GM12864 (cell line): ENCODE measurements around the gene OR4B1.

ENCODE experiments used
- DNase-seq: peaks from one replicate; pipeline ENCODE4 v3.0.0-alpha.2; 2011; ENCODE audit warnings: low read depth
- H3K4me3 ChIP-seq: 2 replicates; pipeline ENCODE4 v1.5.1; 2011; ENCODE audit warnings: mild to moderate bottlenecking, low read depth, low read length, control low read depth
- CTCF ChIP-seq: IDR thresholded peaks from 2 replicates; pipeline ENCODE4 v1.5.1; 2011; ENCODE audit warnings: low read depth, mild to moderate bottlenecking, moderate library complexity, low read length, control low read depth, inconsistent platforms; ENCODE audit errors: missing control alignments

OR4B1 gene

DNA sequence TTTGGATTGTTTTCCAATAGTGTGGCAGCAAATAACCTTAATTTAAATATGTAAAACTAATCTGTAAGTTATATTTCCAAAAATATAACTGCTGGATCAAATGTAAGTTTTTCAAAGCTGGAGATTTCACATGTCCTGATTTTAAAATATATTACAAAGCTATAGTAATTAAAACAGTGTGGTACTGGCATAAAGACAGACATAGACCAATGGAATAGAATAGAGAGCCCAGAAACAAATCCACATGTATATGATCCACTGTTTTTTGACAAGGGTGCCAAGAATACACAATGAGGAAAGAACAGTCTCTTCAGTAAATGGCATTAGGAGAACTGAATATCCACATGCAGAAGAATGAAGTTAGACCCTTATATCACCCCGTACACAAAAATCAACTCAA, 32.3 kb downstream of the OR4B1 start:
- no peak for DNase-seq
- TF ChIP-seq CTCF, result no peak
- H3K4me3 ChIP-seq, result no peak overlapping the region

- no peak overlapping the region for H3K4me3 ChIP-seq
- no peak for TF ChIP-seq CTCF
- DNase-seq, result no peak
These were observed 45.0 kb downstream of the OR4B1 start for GRCh38 chr11:48261600-48261999.

DNA sequence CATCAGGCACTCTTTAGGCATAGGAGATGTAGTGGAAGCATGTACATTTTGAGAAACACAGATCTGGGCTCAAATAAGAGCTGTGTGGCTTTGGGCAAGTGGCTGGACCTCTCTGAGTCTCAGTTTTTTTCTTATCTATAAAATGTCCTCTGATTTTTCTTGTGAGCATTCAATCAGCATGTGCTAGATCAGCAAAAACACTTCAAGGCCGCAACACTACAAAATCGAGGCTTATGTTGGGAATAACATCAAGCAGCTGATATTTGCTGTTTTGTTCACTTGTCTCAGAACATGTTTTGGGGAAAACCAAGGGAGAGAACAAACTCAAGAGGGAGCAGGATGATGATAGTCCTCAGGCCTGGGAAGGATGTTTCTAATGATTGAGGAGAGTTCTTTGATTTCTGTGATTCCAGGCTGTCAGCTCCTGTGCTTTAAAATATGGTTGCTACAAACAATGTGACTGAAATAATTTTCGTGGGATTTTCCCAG, 46.9 kb downstream of the OR4B1 start, which contains the start of gene OR4X1:
Gene OR4X1, plus strand, starts transcription at position 439 of the 489 bp plus-strand sequence. Its CDS starts 0 bp downstream, at position 439.
- no peak for DNase-seq
- no peak for TF ChIP-seq CTCF
- no peak within 1 kb of the TSS for H3K4me3 ChIP-seq
